GM12874 (cell line): ENCODE results near the gene ARID1B.

Source experiments
- TF ChIP-seq, protein P1 (sequence below): IDR thresholded peaks from 2 replicates; pipeline ENCODE4 v1.5.1; 2011; ENCODE audit warnings: low read depth, mild to moderate bottlenecking, control low read depth, low read length, moderate library complexity; ENCODE audit not compliant: insufficient read depth

Gene ARID1B

DNA sequence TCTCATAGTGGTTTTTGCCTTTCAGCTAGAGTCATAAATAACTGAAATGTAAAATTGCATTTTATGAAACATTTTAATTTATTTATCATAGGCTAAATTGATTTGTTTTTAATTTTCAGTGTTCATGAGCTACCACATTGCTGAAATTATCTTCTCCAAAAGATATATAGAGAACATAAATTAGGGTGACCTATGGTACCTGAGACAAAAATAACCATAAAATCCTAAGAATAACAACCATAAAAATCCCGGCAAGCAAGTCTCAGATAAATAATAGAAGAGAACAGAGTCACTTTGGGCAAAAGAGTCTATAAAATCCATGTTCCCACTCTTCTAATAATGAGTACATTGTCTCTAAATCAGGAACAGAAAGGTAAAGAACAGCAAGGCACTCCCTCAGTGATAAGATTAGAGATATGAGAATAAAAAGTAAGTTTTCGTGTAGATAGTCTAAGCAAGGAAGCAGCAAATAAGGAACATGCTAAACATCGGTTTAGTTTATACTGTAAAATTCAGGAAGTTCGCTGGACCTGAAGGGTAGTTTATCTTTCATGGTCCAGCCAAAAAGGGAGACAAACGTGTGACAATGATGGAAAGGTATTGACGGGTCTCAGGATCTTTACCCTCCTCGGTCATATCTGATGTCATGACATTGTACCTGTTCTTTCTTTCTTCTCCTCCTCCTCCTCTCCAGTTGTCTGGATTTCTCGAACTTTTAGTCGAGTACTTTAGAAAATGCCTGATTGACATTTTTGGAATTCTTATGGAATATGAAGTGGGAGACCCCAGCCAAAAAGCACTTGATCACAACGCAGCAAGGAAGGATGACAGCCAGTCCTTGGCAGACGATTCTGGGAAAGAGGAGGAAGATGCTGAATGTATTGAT is 428.5 kb downstream of the ARID1B start:
- TF ChIP-seq, protein P1, sequence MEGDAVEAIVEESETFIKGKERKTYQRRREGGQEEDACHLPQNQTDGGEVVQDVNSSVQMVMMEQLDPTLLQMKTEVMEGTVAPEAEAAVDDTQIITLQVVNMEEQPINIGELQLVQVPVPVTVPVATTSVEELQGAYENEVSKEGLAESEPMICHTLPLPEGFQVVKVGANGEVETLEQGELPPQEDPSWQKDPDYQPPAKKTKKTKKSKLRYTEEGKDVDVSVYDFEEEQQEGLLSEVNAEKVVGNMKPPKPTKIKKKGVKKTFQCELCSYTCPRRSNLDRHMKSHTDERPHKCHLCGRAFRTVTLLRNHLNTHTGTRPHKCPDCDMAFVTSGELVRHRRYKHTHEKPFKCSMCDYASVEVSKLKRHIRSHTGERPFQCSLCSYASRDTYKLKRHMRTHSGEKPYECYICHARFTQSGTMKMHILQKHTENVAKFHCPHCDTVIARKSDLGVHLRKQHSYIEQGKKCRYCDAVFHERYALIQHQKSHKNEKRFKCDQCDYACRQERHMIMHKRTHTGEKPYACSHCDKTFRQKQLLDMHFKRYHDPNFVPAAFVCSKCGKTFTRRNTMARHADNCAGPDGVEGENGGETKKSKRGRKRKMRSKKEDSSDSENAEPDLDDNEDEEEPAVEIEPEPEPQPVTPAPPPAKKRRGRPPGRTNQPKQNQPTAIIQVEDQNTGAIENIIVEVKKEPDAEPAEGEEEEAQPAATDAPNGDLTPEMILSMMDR = no peak

DNA sequence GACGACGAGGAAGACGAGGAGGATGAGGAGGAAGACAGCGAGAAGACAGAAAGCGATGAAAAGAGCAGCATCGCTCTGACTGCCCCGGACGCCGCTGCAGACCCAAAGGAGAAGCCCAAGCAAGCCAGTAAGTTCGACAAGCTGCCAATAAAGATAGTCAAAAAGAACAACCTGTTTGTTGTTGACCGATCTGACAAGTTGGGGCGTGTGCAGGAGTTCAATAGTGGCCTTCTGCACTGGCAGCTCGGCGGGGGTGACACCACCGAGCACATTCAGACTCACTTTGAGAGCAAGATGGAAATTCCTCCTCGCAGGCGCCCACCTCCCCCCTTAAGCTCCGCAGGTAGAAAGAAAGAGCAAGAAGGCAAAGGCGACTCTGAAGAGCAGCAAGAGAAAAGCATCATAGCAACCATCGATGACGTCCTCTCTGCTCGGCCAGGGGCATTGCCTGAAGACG is 429.2 kb downstream of the ARID1B start:
- TF ChIP-seq, protein P1 = no peak

DNA sequence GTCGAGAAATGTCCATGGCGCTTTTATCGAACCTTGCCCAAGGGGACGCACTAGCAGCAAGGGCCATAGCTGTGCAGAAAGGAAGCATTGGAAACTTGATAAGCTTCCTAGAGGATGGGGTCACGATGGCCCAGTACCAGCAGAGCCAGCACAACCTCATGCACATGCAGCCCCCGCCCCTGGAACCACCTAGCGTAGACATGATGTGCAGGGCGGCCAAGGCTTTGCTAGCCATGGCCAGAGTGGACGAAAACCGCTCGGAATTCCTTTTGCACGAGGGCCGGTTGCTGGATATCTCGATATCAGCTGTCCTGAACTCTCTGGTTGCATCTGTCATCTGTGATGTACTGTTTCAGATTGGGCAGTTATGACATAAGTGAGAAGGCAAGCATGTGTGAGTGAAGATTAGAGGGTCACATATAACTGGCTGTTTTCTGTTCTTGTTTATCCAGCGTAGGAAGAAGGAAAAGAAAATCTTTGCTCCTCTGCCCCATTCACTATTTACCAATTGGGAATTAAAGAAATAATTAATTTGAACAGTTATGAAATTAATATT is 430.4 kb downstream of the ARID1B start:
- TF ChIP-seq, protein P1 = no peak

DNA sequence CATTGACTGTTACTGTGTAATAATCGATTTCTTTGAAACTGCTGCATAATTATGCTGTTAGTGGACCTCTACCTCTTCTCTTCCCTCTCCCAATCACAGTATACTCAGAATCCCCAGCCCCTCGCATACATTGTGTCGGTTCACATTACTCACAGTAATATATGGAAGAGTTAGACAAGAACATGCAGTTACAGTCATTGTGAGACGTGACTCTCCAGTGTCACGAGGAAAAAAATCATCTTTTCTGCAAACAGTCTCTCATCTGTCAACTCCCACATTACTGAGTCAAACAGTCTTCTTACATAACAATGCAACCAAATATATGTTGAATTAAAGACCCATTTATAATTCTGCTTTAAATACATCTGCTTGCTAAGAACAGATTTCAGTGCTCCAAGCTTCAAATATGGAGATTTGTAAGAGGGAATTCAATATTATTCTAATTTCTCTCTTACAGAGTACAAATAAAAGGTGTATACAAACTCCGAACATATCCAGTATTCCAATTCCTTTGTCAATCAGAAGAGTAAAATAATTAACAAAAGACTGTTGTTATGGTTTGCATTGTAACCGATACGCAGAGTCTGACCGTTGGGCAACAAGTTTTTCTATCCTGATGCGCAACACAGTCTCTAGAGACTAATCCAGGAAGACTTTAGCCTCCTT is 432.8 kb downstream of the ARID1B start:
- TF ChIP-seq, protein P1 = no peak

DNA sequence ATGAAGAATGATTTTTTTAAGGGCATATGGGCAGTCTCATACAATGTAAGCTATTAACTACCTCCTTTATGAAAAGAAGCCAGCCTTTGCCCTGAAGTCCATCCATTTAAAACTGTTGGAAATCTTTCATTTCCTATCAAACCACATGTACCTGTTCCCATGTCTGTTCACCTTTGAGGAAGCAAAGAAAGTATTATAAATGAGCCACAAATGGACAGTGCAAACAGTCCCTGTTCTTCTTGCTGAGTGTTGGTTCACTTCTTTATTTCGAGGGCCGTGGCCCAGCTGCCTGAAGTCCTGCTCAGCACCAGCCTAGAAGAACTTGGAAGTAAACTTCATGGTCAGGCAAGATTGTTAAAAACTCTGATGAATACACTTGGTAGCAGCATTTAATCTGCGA is 433.8 kb downstream of the ARID1B start:
- TF ChIP-seq, protein P1 = no peak

DNA sequence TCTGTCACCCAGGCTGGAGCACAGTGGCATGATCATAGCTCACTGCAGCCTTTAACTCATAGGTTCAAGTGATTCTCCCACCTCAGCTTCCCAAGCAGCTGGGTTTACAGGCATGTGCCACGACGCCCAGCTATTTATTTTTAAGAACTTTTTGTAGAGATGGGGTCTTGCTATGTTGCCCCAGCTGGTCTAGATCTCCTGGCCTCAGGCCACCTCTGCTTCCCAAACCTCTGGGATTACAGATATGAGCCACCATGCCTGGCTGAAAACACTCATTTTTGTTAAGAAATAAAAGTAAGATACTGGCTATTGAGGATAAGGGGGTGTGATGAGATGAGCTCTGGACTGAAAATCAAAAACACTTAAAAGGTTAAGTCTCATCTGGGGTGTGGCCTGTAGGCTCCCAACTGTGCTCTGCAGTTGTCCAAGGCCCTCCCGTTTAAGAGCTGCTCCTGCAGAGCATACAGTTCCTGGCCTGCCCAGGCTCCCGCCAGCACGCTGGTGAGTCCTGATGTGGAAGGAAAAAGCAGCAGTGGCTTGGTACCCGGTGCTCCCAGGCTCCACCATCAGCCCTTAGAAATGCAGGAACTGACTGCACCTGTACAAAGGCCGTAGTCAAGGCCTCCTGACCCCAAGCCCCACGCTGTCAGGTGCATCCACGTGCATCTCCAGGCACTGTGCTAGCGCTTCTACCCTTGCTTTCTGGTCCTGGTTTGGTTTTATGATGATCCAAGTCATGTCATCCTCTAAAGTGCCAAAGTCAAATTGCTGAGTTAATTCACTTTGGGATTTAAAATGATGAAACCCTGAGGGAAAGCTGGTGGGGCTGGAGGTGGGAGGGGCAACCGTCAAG is 434.7 kb downstream of the ARID1B start:
- TF ChIP-seq, protein P1 = no peak
